HL-60 (cell line): ENCODE measurements around the gene GRIK1.
A peak's percentile ranks its signal among the peaks of the same experiment; 100 is the strongest.

Experiments
- DNase-seq, 2 experiments: peaks; one replicate each; pipeline ENCODE4 v3.0.0-alpha.2; 2010 to 2020; ENCODE audit warnings: low read depth in 1 of 2, low spot score in 1 of 2
- H3K27ac ChIP-seq: fragments of 250-450 bp; sonication (Bioruptor Pico); replicated peaks from 2 replicates; pipeline ENCODE4 v1.5.1; 2020; ENCODE audit warnings: mild to moderate bottlenecking, moderate library complexity
- H3K27me3 ChIP-seq: fragments of 250-450 bp; sonication (Bioruptor Pico); 2 replicates; pipeline ENCODE4 v1.5.1; 2021; ENCODE audit warnings: mild to moderate bottlenecking, moderate library complexity; ENCODE audit not compliant: insufficient read depth, poor library complexity, severe bottlenecking
- H3K4me3 ChIP-seq: replicated peaks from 2 replicates; pipeline ENCODE4 v1.5.1; 2011; ENCODE audit warnings: mild to moderate bottlenecking, control low read depth, low read length; ENCODE audit not compliant: insufficient read depth
- GABPA ChIP-seq: IDR thresholded peaks from 2 replicates; pipeline ENCODE4 v1.6.1; 2012; ENCODE audit warnings: low read depth
- POLR2AphosphoS5 ChIP-seq: IDR thresholded peaks from 2 replicates; pipeline ENCODE4 v1.6.1; 2012; ENCODE audit warnings: low read depth
- SPI1 ChIP-seq: IDR thresholded peaks from 2 replicates; pipeline ENCODE4 v1.6.1; 2012; ENCODE audit warnings: low read depth, mild to moderate bottlenecking, borderline replicate concordance
- TF ChIP-seq, protein P1 (sequence below): IDR thresholded peaks from one replicate; pipeline ENCODE4 v1.5.1; 2011; ENCODE audit warnings: low read length, control low read depth, inconsistent platforms; ENCODE audit not compliant: insufficient read depth
- TF ChIP-seq, protein P2 (sequence below): IDR thresholded peaks from 2 replicates; pipeline ENCODE4 v1.6.1; 2012; ENCODE audit warnings: low read depth; ENCODE audit not compliant: insufficient replicate concordance

Gene GRIK1

DNA sequence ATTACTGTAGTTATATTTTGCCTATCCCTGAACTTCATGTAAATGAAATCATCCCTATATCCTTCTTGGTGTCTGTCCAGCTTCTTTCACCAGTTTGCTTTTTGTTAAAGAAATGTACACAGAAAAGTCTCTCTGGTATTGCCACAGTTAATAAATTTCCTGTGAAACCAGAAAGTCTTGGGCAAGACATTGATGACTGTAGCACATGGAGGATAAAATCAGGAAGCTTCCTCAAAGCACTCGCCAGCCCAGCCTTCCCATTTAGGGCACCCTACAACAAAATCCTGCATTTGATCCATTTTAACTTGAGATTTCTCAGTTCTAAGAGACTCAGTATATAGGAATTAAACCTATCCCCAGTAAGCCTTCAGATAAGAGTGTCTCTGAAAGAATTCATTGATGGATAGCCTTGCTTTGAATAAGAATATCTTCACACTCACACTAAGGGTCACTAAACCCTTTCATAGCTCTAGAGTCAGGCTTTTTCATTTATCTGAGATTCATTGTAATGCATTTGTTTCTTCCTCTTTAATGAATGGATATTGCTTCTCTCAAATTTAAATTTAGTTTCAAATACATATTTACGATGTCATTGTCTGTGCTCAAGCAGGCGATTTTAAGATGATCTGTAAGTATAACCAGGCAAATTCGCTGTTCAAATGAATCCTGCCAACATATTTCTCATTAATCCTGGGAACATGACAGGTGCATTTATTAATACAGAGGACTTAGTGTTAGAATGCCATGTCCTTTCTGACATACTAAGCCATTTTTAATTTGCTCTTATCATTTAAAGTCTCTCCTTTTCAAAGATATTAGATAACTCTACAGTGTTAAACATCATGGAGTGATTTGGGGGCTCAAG, 153.1 kb downstream of the GRIK1 start:
- Histone ChIP-seq H3K27me3 (no peaks in the 10 kb centered on the region), H3K27ac (no peak overlapping the region), H3K4me3 (no peak overlapping the region)
- TF ChIP-seq, protein P1, sequence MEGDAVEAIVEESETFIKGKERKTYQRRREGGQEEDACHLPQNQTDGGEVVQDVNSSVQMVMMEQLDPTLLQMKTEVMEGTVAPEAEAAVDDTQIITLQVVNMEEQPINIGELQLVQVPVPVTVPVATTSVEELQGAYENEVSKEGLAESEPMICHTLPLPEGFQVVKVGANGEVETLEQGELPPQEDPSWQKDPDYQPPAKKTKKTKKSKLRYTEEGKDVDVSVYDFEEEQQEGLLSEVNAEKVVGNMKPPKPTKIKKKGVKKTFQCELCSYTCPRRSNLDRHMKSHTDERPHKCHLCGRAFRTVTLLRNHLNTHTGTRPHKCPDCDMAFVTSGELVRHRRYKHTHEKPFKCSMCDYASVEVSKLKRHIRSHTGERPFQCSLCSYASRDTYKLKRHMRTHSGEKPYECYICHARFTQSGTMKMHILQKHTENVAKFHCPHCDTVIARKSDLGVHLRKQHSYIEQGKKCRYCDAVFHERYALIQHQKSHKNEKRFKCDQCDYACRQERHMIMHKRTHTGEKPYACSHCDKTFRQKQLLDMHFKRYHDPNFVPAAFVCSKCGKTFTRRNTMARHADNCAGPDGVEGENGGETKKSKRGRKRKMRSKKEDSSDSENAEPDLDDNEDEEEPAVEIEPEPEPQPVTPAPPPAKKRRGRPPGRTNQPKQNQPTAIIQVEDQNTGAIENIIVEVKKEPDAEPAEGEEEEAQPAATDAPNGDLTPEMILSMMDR = no peak
- TF ChIP-seq, protein P2, sequence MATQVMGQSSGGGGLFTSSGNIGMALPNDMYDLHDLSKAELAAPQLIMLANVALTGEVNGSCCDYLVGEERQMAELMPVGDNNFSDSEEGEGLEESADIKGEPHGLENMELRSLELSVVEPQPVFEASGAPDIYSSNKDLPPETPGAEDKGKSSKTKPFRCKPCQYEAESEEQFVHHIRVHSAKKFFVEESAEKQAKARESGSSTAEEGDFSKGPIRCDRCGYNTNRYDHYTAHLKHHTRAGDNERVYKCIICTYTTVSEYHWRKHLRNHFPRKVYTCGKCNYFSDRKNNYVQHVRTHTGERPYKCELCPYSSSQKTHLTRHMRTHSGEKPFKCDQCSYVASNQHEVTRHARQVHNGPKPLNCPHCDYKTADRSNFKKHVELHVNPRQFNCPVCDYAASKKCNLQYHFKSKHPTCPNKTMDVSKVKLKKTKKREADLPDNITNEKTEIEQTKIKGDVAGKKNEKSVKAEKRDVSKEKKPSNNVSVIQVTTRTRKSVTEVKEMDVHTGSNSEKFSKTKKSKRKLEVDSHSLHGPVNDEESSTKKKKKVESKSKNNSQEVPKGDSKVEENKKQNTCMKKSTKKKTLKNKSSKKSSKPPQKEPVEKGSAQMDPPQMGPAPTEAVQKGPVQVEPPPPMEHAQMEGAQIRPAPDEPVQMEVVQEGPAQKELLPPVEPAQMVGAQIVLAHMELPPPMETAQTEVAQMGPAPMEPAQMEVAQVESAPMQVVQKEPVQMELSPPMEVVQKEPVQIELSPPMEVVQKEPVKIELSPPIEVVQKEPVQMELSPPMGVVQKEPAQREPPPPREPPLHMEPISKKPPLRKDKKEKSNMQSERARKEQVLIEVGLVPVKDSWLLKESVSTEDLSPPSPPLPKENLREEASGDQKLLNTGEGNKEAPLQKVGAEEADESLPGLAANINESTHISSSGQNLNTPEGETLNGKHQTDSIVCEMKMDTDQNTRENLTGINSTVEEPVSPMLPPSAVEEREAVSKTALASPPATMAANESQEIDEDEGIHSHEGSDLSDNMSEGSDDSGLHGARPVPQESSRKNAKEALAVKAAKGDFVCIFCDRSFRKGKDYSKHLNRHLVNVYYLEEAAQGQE = no peak
- no peak for TF ChIP-seq SPI1
- TF ChIP-seq GABPA = no peak
- no peak for TF ChIP-seq POLR2AphosphoS5
- DNase-seq = peak in 1 of 2 experiments; percentile 6

DNA sequence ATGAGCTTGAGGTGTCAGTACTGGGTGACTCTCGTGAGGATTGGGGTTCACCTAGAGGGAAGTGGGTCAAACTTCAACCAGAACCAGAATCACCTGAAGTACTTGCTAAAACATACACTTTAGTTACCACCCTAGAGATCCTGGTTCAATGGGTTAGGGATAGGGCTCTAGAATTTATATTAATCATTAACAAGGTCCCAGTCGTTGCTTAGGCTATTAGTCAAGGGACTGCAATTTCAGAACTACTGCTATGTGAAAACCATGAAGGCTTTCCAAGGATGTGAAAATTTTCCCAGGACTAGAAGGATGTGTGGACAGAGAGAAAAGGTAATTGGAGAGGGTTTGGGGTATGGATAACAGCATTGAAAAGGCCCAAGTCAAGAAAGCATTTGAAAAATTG, 162.6 kb downstream of the GRIK1 start:
- TF ChIP-seq GABPA = no peak
- no peak for TF ChIP-seq SPI1
- TF ChIP-seq, protein P1 = no peak
- TF ChIP-seq, protein P2 = no peak
- TF ChIP-seq POLR2AphosphoS5 = no peak
- Histone ChIP-seq H3K27me3 (no peaks in the 10 kb centered on the region), H3K27ac (no peak overlapping the region), H3K4me3 (no peak overlapping the region)
- no peak for DNase-seq

DNA sequence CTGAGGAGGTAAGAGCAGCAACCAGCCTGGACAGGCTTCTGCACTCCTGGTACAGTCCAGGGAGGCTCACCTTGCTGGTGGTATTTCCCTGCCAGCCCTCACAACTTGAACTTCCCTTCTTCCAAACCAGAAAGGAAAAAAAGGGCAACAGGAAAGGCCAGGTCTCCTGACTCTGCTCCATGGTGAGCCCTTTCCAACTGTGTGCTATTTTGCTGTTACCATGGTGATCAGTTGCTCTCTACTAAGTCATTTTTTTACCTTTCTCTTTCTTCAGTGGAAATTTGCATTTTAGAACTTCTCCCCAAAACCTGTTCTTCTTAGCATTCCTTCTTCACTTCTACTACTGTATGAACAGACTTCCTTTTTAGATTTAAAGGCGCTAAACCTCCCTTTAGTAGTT, 164.3 kb downstream of the GRIK1 start:
- TF ChIP-seq, protein P2 = no peak
- TF ChIP-seq GABPA = no peak
- TF ChIP-seq, protein P1 = no peak
- no peak for TF ChIP-seq POLR2AphosphoS5
- no peak for TF ChIP-seq SPI1
- no peaks in the 10 kb centered on the region for H3K27me3 ChIP-seq
- no peak overlapping the region for H3K27ac ChIP-seq
- H3K4me3 ChIP-seq = no peak overlapping the region
- no peak for DNase-seq
